Measurements from ENCODE around the gene ETV2.
"Not testable (repeated sequence)": the region's sequence is repeated elsewhere in the genome, so short reads cannot be mapped to it uniquely, and the experiment has no call there.

The ETV2 gene

GRCh38 chr19:35675589-35676140 is 34.1 kb downstream of the ETV2 start (continued):
- TF ChIP-seq CSRNP3 (CRISPR knock-in tag; IDR thresholded peaks at IDR 0.05) (no peak), TCF4 (CRISPR knock-in tag; IDR thresholded peaks at IDR 0.05; ENCODE audit: borderline replicate concordance) (no peak)

GRCh38 chr19:35689836-35690235 is 48.3 kb downstream of the ETV2 start:
- TF ChIP-seq RARB (CRISPR knock-in tag; IDR thresholded peaks at IDR 0.05) (no peak), ISL1 (CRISPR knock-in tag; IDR thresholded peaks at IDR 0.05) (0 out of 2 replicates have a peak, but pooled peaks have one; percentile 10)
- peak; percentile 15; the same call in 2 of the 3 replicates for ATAC-seq

- ATAC-seq = not testable (repeated sequence)
These were observed 49.6 kb downstream of the ETV2 start for GRCh38 chr19:35691106-35691505.

GRCh38 chr19:35692010-35692409 is 50.5 kb downstream of the ETV2 start:
- no peak for TF ChIP-seq POU6F1 (CRISPR knock-in tag; IDR thresholded peaks at IDR 0.05; ENCODE audit: borderline replicate concordance, low read depth)
- no peak for TF ChIP-seq CREB5 (CRISPR knock-in tag; IDR thresholded peaks at IDR 0.05; ENCODE audit: low read depth)
- no peak for TF ChIP-seq OSR1 (CRISPR knock-in tag; IDR thresholded peaks at IDR 0.05)
- TF ChIP-seq ISL1 (CRISPR knock-in tag; IDR thresholded peaks at IDR 0.05) = no peak
- no peak for TF ChIP-seq PPARA (CRISPR knock-in tag; IDR thresholded peaks at IDR 0.05; ENCODE audit: borderline replicate concordance)
- TF ChIP-seq CSDC2 (CRISPR knock-in tag; IDR thresholded peaks at IDR 0.05) = no peak
- TF ChIP-seq ARNTL (CRISPR knock-in tag; IDR thresholded peaks at IDR 0.05; ENCODE audit: borderline replicate concordance, low read depth) = no peak
- TF ChIP-seq ESRRG (CRISPR knock-in tag; IDR thresholded peaks at IDR 0.05) = no peak
- TF ChIP-seq ZNF565 (CRISPR knock-in tag; conservative IDR thresholded peaks at IDR 0.05; ENCODE audit: low read depth) = no peak
- TF ChIP-seq TCF4 (CRISPR knock-in tag; IDR thresholded peaks at IDR 0.05; ENCODE audit: borderline replicate concordance) = no peak
- TF ChIP-seq CSRNP3 (CRISPR knock-in tag; IDR thresholded peaks at IDR 0.05) = no peak
- no peak for TF ChIP-seq GLIS3 (CRISPR knock-in tag; IDR thresholded peaks at IDR 0.05)
- no peak for TF ChIP-seq ZFP30 (CRISPR knock-in tag; IDR thresholded peaks at IDR 0.05)
- no peak for TF ChIP-seq SNAI2 (CRISPR knock-in tag; IDR thresholded peaks at IDR 0.05)
- no peak for TF ChIP-seq ZNF8 (CRISPR knock-in tag; IDR thresholded peaks at IDR 0.05)
- no peak for TF ChIP-seq TSHZ2 (CRISPR knock-in tag; IDR thresholded peaks at IDR 0.05)
- TF ChIP-seq ZC3H10 (CRISPR knock-in tag; IDR thresholded peaks at IDR 0.05) = no peak
- TF ChIP-seq TOX (CRISPR knock-in tag; IDR thresholded peaks at IDR 0.05; ENCODE audit: borderline replicate concordance) = no peak
- TF ChIP-seq BACH2 (CRISPR knock-in tag; IDR thresholded peaks at IDR 0.05; ENCODE audit: borderline replicate concordance) = no peak
- TF ChIP-seq ZFP3 (CRISPR knock-in tag; IDR thresholded peaks at IDR 0.05) = no peak
- ATAC-seq = no peak
